ENCODE data around the gene DENND4A. TPM values are rescaled to one million over a fixed set of nuclear protein-coding genes. Genes with fewer than 3 reads are reported as not detected.

The DENND4A gene
- total and polyA plus RNA-seq, 10 donors, result 9.4 to 88.2 (median 57.3) TPM

GRCh38 chr15:65612949-65613744 lies 178.9 kb downstream of the DENND4A start:
- TF ChIP-seq POLR2AphosphoS5 (IDR thresholded peaks at IDR 0.05) (no peak), POLR2A (IDR thresholded peaks at IDR 0.05) (no peak), CTCF (IDR thresholded peaks at IDR 0.05 in 8 of 11, conservative IDR thresholded peaks at IDR 0.05 in 3 of 11) (no peak)
- Histone ChIP-seq H3K4me1 (peaks cover 18 to 52% (median 33%) of the 10 kb centered on the region in 6 donors), H3K27me3 (replicated peaks in 1 of 7) (no peaks in the 10 kb centered on the region), H3K4me3 (no peak overlapping the region), H3K27ac (peak overlapping the region in 5 of 8 donors; percentile 4 to 95 (median 94)), H3K9me3 (no peaks in the 10 kb centered on the region), H3K36me3 (no peaks in the 10 kb centered on the region)
- no peak for DNase-seq
- intact Hi-C loops (cut with DNase I; ENCODE audit: low total_unique reads), result no loop called here
- 67 to 77% (median 75%) methylated on average over 6 of the region's 6 CpGs for WGBS, 5 donors

DNA sequence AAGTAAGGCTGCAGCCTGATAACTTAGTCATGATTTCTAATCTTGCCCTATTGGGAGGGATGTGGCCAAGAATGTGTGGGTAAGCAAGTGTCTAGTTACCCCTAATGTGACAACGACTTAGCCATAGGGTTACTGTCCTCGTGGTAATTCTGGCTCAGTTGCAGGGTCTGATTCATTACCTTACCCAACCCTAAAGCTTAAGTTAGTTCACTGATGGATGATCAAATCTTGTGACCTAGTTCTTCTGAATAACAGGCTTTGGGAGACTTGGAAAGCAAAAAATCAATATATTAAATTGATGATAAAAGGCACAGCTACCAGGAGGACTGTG lies 179.5 kb downstream of the DENND4A start:
- H3K36me3 ChIP-seq, result no peaks in the 10 kb centered on the region
- 68 to 81% (median 74%) methylated on average over 2 of the region's 2 CpGs for WGBS, 5 donors
- no peaks in the 10 kb centered on the region for H3K27me3 ChIP-seq (replicated peaks in 1 of 7)
- H3K27ac ChIP-seq, result peak overlapping the region; percentile 90 to 95 (median 93)
- intact Hi-C loops (cut with DNase I; ENCODE audit: low total_unique reads), result no loop called here
- no peak for DNase-seq
- no peak for TF ChIP-seq POLR2AphosphoS5 (IDR thresholded peaks at IDR 0.05)
- no peak for TF ChIP-seq CTCF (IDR thresholded peaks at IDR 0.05 in 8 of 11, conservative IDR thresholded peaks at IDR 0.05 in 3 of 11)
- TF ChIP-seq POLR2A (IDR thresholded peaks at IDR 0.05), result no peak
- H3K4me1 ChIP-seq, result peaks cover 18 to 58% (median 36%) of the 10 kb centered on the region in 6 donors
- peak overlapping the region in 1 of 8 donors; percentile 87 for H3K4me3 ChIP-seq
- no peaks in the 10 kb centered on the region for H3K9me3 ChIP-seq

GRCh38 chr15:65611888-65612615 lies 180.0 kb downstream of the DENND4A start:
- WGBS, 5 donors, result 70 to 83% (median 75%) methylated on average over 5 of the region's 5 CpGs
- TF ChIP-seq CTCF (IDR thresholded peaks at IDR 0.05 in 8 of 11, conservative IDR thresholded peaks at IDR 0.05 in 3 of 11), result no peak
- no peak for TF ChIP-seq POLR2A (IDR thresholded peaks at IDR 0.05)
- no peak for TF ChIP-seq POLR2AphosphoS5 (IDR thresholded peaks at IDR 0.05)
- no peaks in the 10 kb centered on the region for H3K27me3 ChIP-seq (replicated peaks in 1 of 7)
- intact Hi-C loops (cut with DNase I; ENCODE audit: low total_unique reads), result no loop called here
- H3K4me3 ChIP-seq, result peak overlapping the region; percentile 44 to 93 (median 81)
- H3K27ac ChIP-seq, result peak overlapping the region; percentile 90 to 95 (median 93)
- H3K9me3 ChIP-seq, result no peaks in the 10 kb centered on the region
- peaks cover 18 to 63% (median 36%) of the 10 kb centered on the region in 6 donors for H3K4me1 ChIP-seq
- no peak for DNase-seq
- H3K36me3 ChIP-seq, result peaks cover 0 to 2% (median 0%) of the 10 kb centered on the region in 6 donors

Data from spleen (tissue), 11 donors.